Measurements from ENCODE around the gene PDS5B. TPM values are rescaled to one million over a fixed set of nuclear protein-coding genes. Genes with fewer than 3 reads are reported as not detected.
"Not testable (repeated sequence)": the region's sequence is repeated elsewhere in the genome, so short reads cannot be mapped to it uniquely, and the experiment has no call there.

The PDS5B gene
- total RNA-seq, 1 experiment from 2014 or later: 18.0 TPM

GRCh38 chr13:32729097-32729496 is 142.8 kb downstream of the PDS5B start:
- DNase-seq (ENCODE audit: low spot score): not testable (repeated sequence)

GRCh38 chr13:32731074-32731473 is 144.8 kb downstream of the PDS5B start:
- DNase-seq (ENCODE audit: low spot score): no peak

- DNase-seq (ENCODE audit: low spot score): no peak
Observed at GRCh38 chr13:32731576-32731975, 145.3 kb downstream of the PDS5B start.

- DNase-seq (ENCODE audit: low spot score): no peak
Observed at GRCh38 chr13:32733690-32734089, 147.4 kb downstream of the PDS5B start.

- peak; percentile 40 for DNase-seq (ENCODE audit: low spot score)
Observed at GRCh38 chr13:32734511-32734910, 148.3 kb downstream of the PDS5B start.

- DNase-seq (ENCODE audit: low spot score): no peak
Observed at GRCh38 chr13:32735859-32736258, 149.6 kb downstream of the PDS5B start.

- DNase-seq (ENCODE audit: low spot score): no peak
Observed at GRCh38 chr13:32736648-32737047, 150.4 kb downstream of the PDS5B start.

- peak; percentile 6 for DNase-seq (ENCODE audit: low spot score)
Observed at GRCh38 chr13:32737111-32737571, 150.9 kb downstream of the PDS5B start.

- peak; percentile 5 for DNase-seq (ENCODE audit: low spot score)
Observed at GRCh38 chr13:32737679-32738078, 151.4 kb downstream of the PDS5B start.

- DNase-seq (ENCODE audit: low spot score): no peak
Observed at GRCh38 chr13:32745509-32745908, 159.3 kb downstream of the PDS5B start.

- DNase-seq (ENCODE audit: low spot score): no peak
Observed at GRCh38 chr13:32746474-32746873, 160.2 kb downstream of the PDS5B start.

GRCh38 chr13:32748305-32748704 is 162.1 kb downstream of the PDS5B start:
- DNase-seq (ENCODE audit: low spot score): no peak

GRCh38 chr13:32751340-32751739 is 165.1 kb downstream of the PDS5B start:
- no peak for DNase-seq (ENCODE audit: low spot score)

- DNase-seq (ENCODE audit: low spot score): no peak
Observed at GRCh38 chr13:32752311-32752710, 166.1 kb downstream of the PDS5B start.

GRCh38 chr13:32752997-32753606 is 166.8 kb downstream of the PDS5B start:
- DNase-seq (ENCODE audit: low spot score): no peak

GRCh38 chr13:32754179-32754578 is 167.9 kb downstream of the PDS5B start:
- no peak for DNase-seq (ENCODE audit: low spot score)

- DNase-seq (ENCODE audit: low spot score): no peak
Observed at GRCh38 chr13:32759152-32759551, 172.9 kb downstream of the PDS5B start.

GRCh38 chr13:32761472-32761871 is 175.2 kb downstream of the PDS5B start:
- no peak for DNase-seq (ENCODE audit: low spot score)

GRCh38 chr13:32779119-32779518 is 192.9 kb downstream of the PDS5B start:
- DNase-seq (ENCODE audit: low spot score): no peak

GRCh38 chr13:32781906-32782305 is 195.7 kb downstream of the PDS5B start:
- DNase-seq (ENCODE audit: low spot score): no peak

GRCh38 chr13:32783067-32783466 is 196.8 kb downstream of the PDS5B start:
- DNase-seq (ENCODE audit: low spot score): peak; percentile 15

GRCh38 chr13:32790731-32791130 is 204.5 kb downstream of the PDS5B start:
- DNase-seq (ENCODE audit: low spot score): peak; percentile 8

- DNase-seq (ENCODE audit: low spot score): no peak
Observed at GRCh38 chr13:32791545-32792172, 205.4 kb downstream of the PDS5B start.

GRCh38 chr13:32796754-32797153 is 210.5 kb downstream of the PDS5B start:
- DNase-seq (ENCODE audit: low spot score): no peak
